ENCODE results near the gene TMEM254.
"Not testable (repeated sequence)": the region's sequence is repeated elsewhere in the genome, so short reads cannot be mapped to it uniquely, and the experiment has no call there.

The TMEM254 gene

GRCh38 chr10:80078448-80079311 lies at the start of gene TMEM254:
Gene TMEM254 (plus strand): TSS chr10:80078665. CDS start chr10:80078700, 35 bp downstream.
- DNase-seq (ENCODE audit: insufficient read length, low spot score) = peak; percentile 92
- TF ChIP-seq POLR2A (IDR thresholded peaks at IDR 0.05; ENCODE audit: low read depth, low read length) = peak; percentile 62; the same call in 1 of the 2 replicates
- FAIRE-seq = peak; percentile 75

- peak; percentile 23 for FAIRE-seq
Observed at GRCh38 chr10:80029205-80029604, 49.3 kb upstream of the TMEM254 start.

GRCh38 chr10:80029865-80030264 lies 48.6 kb upstream of the TMEM254 start:
- FAIRE-seq; DNase-seq (ENCODE audit: insufficient read length, low spot score): not testable (repeated sequence)

More at GRCh38 chr10:80029205-80029604, 49.3 kb upstream of the TMEM254 start:
- peak; percentile 20 for DNase-seq (ENCODE audit: insufficient read length, low spot score)

- FAIRE-seq = no peak
Observed at GRCh38 chr10:80032503-80032902, 46.0 kb upstream of the TMEM254 start.

GRCh38 chr10:80034766-80035165 lies 43.7 kb upstream of the TMEM254 start:
- not testable (repeated sequence) for FAIRE-seq; DNase-seq (ENCODE audit: insufficient read length, low spot score)

More at GRCh38 chr10:80032503-80032902, 46.0 kb upstream of the TMEM254 start:
- no peak for TF ChIP-seq POLR2A (IDR thresholded peaks at IDR 0.05; ENCODE audit: low read depth, low read length)
- no peak for DNase-seq (ENCODE audit: insufficient read length, low spot score)

GRCh38 chr10:80035430-80035829 lies 43.0 kb upstream of the TMEM254 start:
- FAIRE-seq; DNase-seq (ENCODE audit: insufficient read length, low spot score): not testable (repeated sequence)

- not testable (repeated sequence) for FAIRE-seq; DNase-seq (ENCODE audit: insufficient read length, low spot score)
Observed at GRCh38 chr10:80036921-80037500, 41.5 kb upstream of the TMEM254 start.

- not testable (repeated sequence) for FAIRE-seq; DNase-seq (ENCODE audit: insufficient read length, low spot score)
Observed at GRCh38 chr10:80038226-80038625, 40.2 kb upstream of the TMEM254 start.

GRCh38 chr10:80041162-80041561 lies 37.3 kb upstream of the TMEM254 start:
- FAIRE-seq (no peak), DNase-seq (ENCODE audit: insufficient read length, low spot score) (no peak)
- TF ChIP-seq POLR2A (IDR thresholded peaks at IDR 0.05; ENCODE audit: low read depth, low read length) = no peak

GRCh38 chr10:80044935-80045334 lies 33.5 kb upstream of the TMEM254 start:
- not testable (repeated sequence) for DNase-seq (ENCODE audit: insufficient read length, low spot score); FAIRE-seq

GRCh38 chr10:80046629-80047441 lies 31.6 kb upstream of the TMEM254 start:
- DNase-seq (ENCODE audit: insufficient read length, low spot score) (peak; percentile 65), FAIRE-seq (no peak)
- TF ChIP-seq POLR2A (IDR thresholded peaks at IDR 0.05; ENCODE audit: low read depth, low read length) = no peak

GRCh38 chr10:80050752-80051151 lies 27.7 kb upstream of the TMEM254 start:
- TF ChIP-seq POLR2A (IDR thresholded peaks at IDR 0.05; ENCODE audit: low read depth, low read length) = no peak
- DNase-seq (ENCODE audit: insufficient read length, low spot score) (no peak), FAIRE-seq (no peak)

- FAIRE-seq (no peak), DNase-seq (ENCODE audit: insufficient read length, low spot score) (no peak)
Observed at GRCh38 chr10:80051993-80052392, 26.5 kb upstream of the TMEM254 start.

GRCh38 chr10:80055760-80056159 lies 22.7 kb upstream of the TMEM254 start:
- TF ChIP-seq POLR2A (IDR thresholded peaks at IDR 0.05; ENCODE audit: low read depth, low read length) = no peak
- DNase-seq (ENCODE audit: insufficient read length, low spot score) (no peak), FAIRE-seq (no peak)

More at GRCh38 chr10:80051993-80052392, 26.5 kb upstream of the TMEM254 start:
- no peak for TF ChIP-seq POLR2A (IDR thresholded peaks at IDR 0.05; ENCODE audit: low read depth, low read length)

All from H54 (cell line).